Neural progenitor cell (in vitro differentiated cells): ENCODE measurements around the gene CES5A. TPM values are rescaled to one million over a fixed set of nuclear protein-coding genes. Genes with fewer than 3 reads are reported as not detected.

Source experiments
- DNase-seq: peaks from one replicate; pipeline ENCODE4 v3.0.0-alpha.2; 2016; ENCODE audit warnings: low spot score
- H2AFZ ChIP-seq: fragments of 200-600 bp; sonication (generic); replicated peaks from 2 replicates; pipeline ENCODE4 v1.6.1; 2016; ENCODE audit warnings: antibody characterized with exemption
- H3F3A ChIP-seq: fragments of 200-600 bp; sonication (generic); 2 replicates; pipeline ENCODE4 v1.6.1; 2016; ENCODE audit warnings: antibody characterized with exemption, low read depth
- H3K27ac ChIP-seq: fragments of 200-600 bp; sonication (generic); 2 replicates; pipeline ENCODE4 v1.5.1; 2016; ENCODE audit warnings: mild to moderate bottlenecking
- H3K27me3 ChIP-seq: fragments of 200-600 bp; sonication (generic); 2 replicates; pipeline ENCODE4 v1.6.1; 2016; ENCODE audit warnings: mild to moderate bottlenecking, moderate library complexity
- H3K36me3 ChIP-seq: fragments of 200-600 bp; sonication (generic); 2 replicates; pipeline ENCODE4 v1.5.1; 2016
- H3K4me1 ChIP-seq: fragments of 200-600 bp; sonication (generic); 2 replicates; pipeline ENCODE4 v1.6.1; 2016; ENCODE audit warnings: mixed run types
- H3K4me2 ChIP-seq: fragments of 200-600 bp; sonication (generic); 2 replicates; pipeline ENCODE4 v1.6.1; 2016
- H3K4me3 ChIP-seq: fragments of 200-600 bp; sonication (generic); 2 replicates; pipeline ENCODE4 v1.5.1; 2016
- H3K79me2 ChIP-seq: fragments of 200-600 bp; sonication (generic); 2 replicates; pipeline ENCODE4 v1.6.1; 2016; ENCODE audit warnings: low read depth
- H3K9ac ChIP-seq: fragments of 200-600 bp; sonication (generic); 2 replicates; pipeline ENCODE4 v1.6.1; 2016
- H3K9me3 ChIP-seq: fragments of 200-600 bp; sonication (generic); 2 replicates; pipeline ENCODE4 v1.5.1; 2016; ENCODE audit warnings: low read depth
- H4K20me1 ChIP-seq: fragments of 200-600 bp; sonication (generic); 2 replicates; pipeline ENCODE4 v1.6.1; 2016; ENCODE audit warnings: low read depth
- H3K27ac Mint-ChIP-seq: 3 replicates; pipeline ENCODE4 v1.8.0; 2021; ENCODE audit warnings: mixed read lengths
- H3K27me3 Mint-ChIP-seq: 2 replicates; pipeline ENCODE4 v1.8.0; 2022; ENCODE audit warnings: low read depth, mild to moderate bottlenecking, inconsistent platforms, moderate library complexity, mixed read lengths; ENCODE audit not compliant: insufficient read depth
- H3K36me3 Mint-ChIP-seq: 3 replicates; pipeline ENCODE4 v1.8.0; 2021; ENCODE audit warnings: mixed read lengths
- H3K4me1 Mint-ChIP-seq: 3 replicates; pipeline ENCODE4 v1.8.0; 2021; ENCODE audit warnings: mixed read lengths
- H3K4me3 Mint-ChIP-seq: 3 replicates; pipeline ENCODE4 v1.8.0; 2021; ENCODE audit warnings: mild to moderate bottlenecking, moderate library complexity, mixed read lengths
- H3K9me3 Mint-ChIP-seq: 3 replicates; pipeline ENCODE4 v1.8.0; 2020; ENCODE audit warnings: mixed read lengths
- CTCF ChIP-seq: fragments of 200-600 bp; sonication (generic); IDR thresholded peaks from 2 replicates; pipeline ENCODE4 v1.5.1; 2017; ENCODE audit warnings: antibody characterized with exemption, mild to moderate bottlenecking
- EZH2 ChIP-seq: fragments of 200-600 bp; sonication (generic); IDR thresholded peaks from 2 replicates; pipeline ENCODE4 v1.6.1; 2017; ENCODE audit warnings: antibody characterized with exemption, mild to moderate bottlenecking, moderate library complexity
- EZH2phosphoT487 ChIP-seq: fragments of 200-600 bp; sonication (generic); IDR thresholded peaks from 2 replicates; pipeline ENCODE4 v1.6.1; 2017; ENCODE audit warnings: antibody characterized with exemption
- total RNA-seq: library from RNA; depleted of rRNA; stranded (reverse); fragments of >200 nt; gene quantifications from 2 replicates; pipeline ENCODE4 v1.2.3, GENCODE V29; 2015; ENCODE audit warnings: low replicate concordance

CES5A gene
- total RNA-seq, 1 donor from 2014 or later = not detected

GRCh38 chr16:55898592-55898991, 23.4 kb upstream of the CES5A start:
- Histone ChIP-seq H3K36me3 (no peaks in the 10 kb centered on the region), H3F3A (peaks cover 34% of the 10 kb centered on the region), H3K4me3 (no peak overlapping the region), H3K27ac (no peak overlapping the region), H3K9ac (no peak overlapping the region), H3K4me1 (peaks cover 30% of the 10 kb centered on the region), H3K4me2 (no peak overlapping the region), H2AFZ (no peak overlapping the region), H3K27me3 (peaks cover 5% of the 10 kb centered on the region), H3K9me3 (peaks cover 3% of the 10 kb centered on the region), H4K20me1 (no peaks in the 10 kb centered on the region), H3K79me2 (no peaks in the 10 kb centered on the region)
- Mint-ChIP-seq H3K4me3 (no peak overlapping the region), H3K4me1 (peaks cover 24% of the 10 kb centered on the region), H3K36me3 (no peaks in the 10 kb centered on the region), H3K27me3 (peaks cover 12% of the 10 kb centered on the region), H3K9me3 (peaks cover 14% of the 10 kb centered on the region), H3K27ac (no peak overlapping the region)
- TF ChIP-seq CTCF (no peak), EZH2 (no peak), EZH2phosphoT487 (no peak)
- no peak for DNase-seq

GRCh38 chr16:55892821-55893220, 17.6 kb upstream of the CES5A start:
- H3K9me3 ChIP-seq = peaks cover 9% of the 10 kb centered on the region

GRCh38 chr16:55889518-55889917, 14.3 kb upstream of the CES5A start:
- H3K9me3 Mint-ChIP-seq = peaks cover 19% of the 10 kb centered on the region
- TF ChIP-seq CTCF = no peak
- no peak for TF ChIP-seq EZH2phosphoT487
- TF ChIP-seq EZH2 = no peak
- no peaks in the 10 kb centered on the region for H3K36me3 Mint-ChIP-seq
- H3K27ac ChIP-seq = no peak overlapping the region
- H3K27ac Mint-ChIP-seq = no peak overlapping the region
- no peak overlapping the region for H2AFZ ChIP-seq
- no peaks in the 10 kb centered on the region for H3K4me1 Mint-ChIP-seq
- H3K36me3 ChIP-seq = peaks cover 7% of the 10 kb centered on the region
- no peaks in the 10 kb centered on the region for H3K27me3 ChIP-seq
- no peak overlapping the region for H3K9ac ChIP-seq
- no peak overlapping the region for H3K4me2 ChIP-seq
- H4K20me1 ChIP-seq = no peaks in the 10 kb centered on the region
- DNase-seq = no peak
- no peak overlapping the region for H3K4me3 ChIP-seq
- no peaks in the 10 kb centered on the region for H3K79me2 ChIP-seq
- no peaks in the 10 kb centered on the region for H3F3A ChIP-seq
- peaks cover 9% of the 10 kb centered on the region for H3K9me3 ChIP-seq
- peaks cover 11% of the 10 kb centered on the region for H3K27me3 Mint-ChIP-seq
- peaks cover 9% of the 10 kb centered on the region for H3K4me1 ChIP-seq
- H3K4me3 Mint-ChIP-seq = no peak overlapping the region

More at GRCh38 chr16:55892821-55893220, 17.6 kb upstream of the CES5A start:
- Mint-ChIP-seq H3K27me3 (peaks cover 7% of the 10 kb centered on the region), H3K9me3 (peaks cover 24% of the 10 kb centered on the region), H3K4me3 (no peak overlapping the region), H3K4me1 (no peaks in the 10 kb centered on the region), H3K36me3 (no peaks in the 10 kb centered on the region), H3K27ac (no peak overlapping the region)
- Histone ChIP-seq H3K36me3 (peaks cover 7% of the 10 kb centered on the region), H3K27me3 (no peaks in the 10 kb centered on the region), H3K9ac (no peak overlapping the region), H4K20me1 (no peaks in the 10 kb centered on the region), H3K79me2 (no peaks in the 10 kb centered on the region), H2AFZ (no peak overlapping the region), H3K4me1 (peaks cover 9% of the 10 kb centered on the region), H3K4me3 (no peak overlapping the region), H3K27ac (no peak overlapping the region), H3K4me2 (no peak overlapping the region), H3F3A (peaks cover 6% of the 10 kb centered on the region)
- DNase-seq = no peak
- no peak for TF ChIP-seq EZH2phosphoT487
- no peak for TF ChIP-seq CTCF
- TF ChIP-seq EZH2 = no peak
